DMS79 (cell line): ENCODE measurements around the gene AKR1C2.
"Not testable (repeated sequence)": the region's sequence is repeated elsewhere in the genome, so short reads cannot be mapped to it uniquely, and the experiment has no call there.

Experiments
- DNase-seq: peaks from one replicate; lab custom pipeline; 2025; lab: John Stamatoyannopoulos, UW

The AKR1C2 gene

GRCh38 chr10:5003127-5004029, at the start of gene AKR1C2:
TSS of gene AKR1C2 (minus strand) at chr10:5003857. CDS start at chr10:5003835, 22 bp downstream.
- DNase-seq = not testable (repeated sequence)

DNA sequence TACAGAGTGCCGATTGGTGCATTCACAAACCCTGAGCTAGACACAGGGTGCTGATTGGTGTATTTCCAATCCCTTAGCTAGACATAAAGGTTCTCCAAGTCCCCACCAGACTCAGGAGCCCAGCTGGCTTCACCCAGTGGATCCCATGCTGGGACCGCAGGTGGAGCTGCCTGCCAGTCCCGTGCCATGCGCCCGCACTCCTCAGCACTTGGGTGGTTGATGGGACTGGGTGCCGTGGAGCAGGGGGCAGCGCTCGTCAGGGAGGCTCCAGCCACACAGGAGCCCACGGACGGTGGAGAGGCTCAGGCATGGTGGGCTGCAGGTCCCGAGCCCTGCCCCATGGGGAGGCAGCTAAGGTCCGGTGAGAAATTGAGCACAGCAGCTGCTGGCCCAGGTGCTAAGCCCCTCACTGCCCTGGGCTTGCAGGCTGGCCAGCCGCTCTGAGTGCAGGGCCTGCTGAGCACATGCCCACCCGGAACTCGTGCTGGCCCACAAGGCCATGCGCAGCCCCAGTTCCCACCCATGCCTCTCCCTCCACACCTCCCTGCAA, 49.4 kb upstream of the AKR1C2 start:
- DNase-seq = not testable (repeated sequence)

DNA sequence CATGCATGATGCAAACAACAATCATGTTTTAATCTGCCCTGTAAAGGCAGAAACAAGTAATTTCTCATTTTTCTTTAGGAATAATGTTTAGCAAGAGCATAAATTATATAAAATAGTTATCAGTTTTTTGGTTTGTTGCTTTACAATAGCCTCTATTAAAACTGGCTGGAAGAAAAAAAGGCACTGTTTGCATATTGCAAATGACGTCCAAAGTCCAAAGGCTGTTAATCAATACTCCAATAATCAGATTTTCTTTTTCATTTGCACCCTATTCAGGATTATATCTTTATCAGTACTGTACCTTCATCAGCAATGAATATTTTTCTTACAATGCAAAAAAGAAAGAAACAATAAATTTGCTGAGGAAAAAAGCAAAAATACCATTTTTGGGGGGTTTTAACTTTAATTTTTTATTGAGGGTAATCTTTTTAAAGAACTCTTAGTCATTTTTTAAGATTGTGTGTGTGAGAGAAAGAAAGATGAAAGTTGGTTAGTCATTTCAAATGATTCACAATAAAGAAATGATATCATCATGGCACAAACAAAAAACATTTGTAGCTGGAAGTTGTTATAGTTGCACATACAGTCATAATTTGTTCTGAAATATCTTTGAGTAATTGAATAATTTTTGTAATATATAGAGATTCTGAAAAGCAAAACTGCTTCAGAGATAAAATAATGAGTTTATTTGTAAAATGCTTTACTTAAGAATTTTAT, 44.4 kb upstream of the AKR1C2 start:
- DNase-seq = no peak

GRCh38 chr10:5047055-5047454, 43.4 kb upstream of the AKR1C2 start:
- DNase-seq = not testable (repeated sequence)

DNA sequence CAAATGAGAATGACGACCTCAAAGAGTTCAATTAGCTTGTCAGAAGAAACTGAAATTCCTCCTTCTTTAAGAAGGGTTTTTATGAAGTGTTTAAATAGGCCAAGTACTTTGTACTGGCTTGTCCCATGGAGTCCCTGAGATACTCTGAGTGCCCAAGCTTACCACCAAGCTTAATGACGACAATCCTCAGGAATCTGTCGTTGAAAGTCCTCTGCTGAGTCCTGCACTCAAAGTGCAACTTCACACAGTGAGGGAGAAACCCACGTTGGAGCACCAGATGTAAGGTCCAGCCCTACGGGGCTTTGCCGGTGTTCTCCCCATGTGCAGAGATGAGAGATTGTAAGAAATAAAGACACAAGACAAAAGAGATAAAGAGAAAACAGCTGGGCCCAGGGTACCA, 42.8 kb upstream of the AKR1C2 start:
- no peak for DNase-seq

GRCh38 chr10:5045095-5045494, 41.4 kb upstream of the AKR1C2 start:
- no peak for DNase-seq

DNA sequence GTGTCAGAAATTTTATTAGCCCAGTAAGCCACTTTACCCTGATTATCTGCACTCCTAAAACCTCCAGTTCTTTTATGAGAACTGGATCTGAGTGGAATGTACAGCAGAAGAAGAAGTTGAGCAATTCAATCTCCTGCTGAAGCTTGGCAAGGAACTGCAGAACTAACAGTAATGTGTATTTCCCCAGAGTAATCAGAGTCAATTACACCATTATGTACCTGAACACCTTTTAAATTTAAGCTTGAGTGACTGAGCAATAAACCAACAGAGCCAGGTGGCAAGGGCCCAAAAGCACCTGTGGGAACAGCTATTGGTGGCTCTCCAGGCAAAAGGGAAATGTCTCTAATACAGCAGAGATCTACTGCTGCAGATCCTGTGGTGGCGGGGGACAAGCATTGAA, 40.1 kb upstream of the AKR1C2 start:
- no peak for DNase-seq

GRCh38 chr10:5042922-5043321, 39.3 kb upstream of the AKR1C2 start:
- no peak for DNase-seq

GRCh38 chr10:5041471-5042023, 37.9 kb upstream of the AKR1C2 start:
- no peak for DNase-seq

DNA sequence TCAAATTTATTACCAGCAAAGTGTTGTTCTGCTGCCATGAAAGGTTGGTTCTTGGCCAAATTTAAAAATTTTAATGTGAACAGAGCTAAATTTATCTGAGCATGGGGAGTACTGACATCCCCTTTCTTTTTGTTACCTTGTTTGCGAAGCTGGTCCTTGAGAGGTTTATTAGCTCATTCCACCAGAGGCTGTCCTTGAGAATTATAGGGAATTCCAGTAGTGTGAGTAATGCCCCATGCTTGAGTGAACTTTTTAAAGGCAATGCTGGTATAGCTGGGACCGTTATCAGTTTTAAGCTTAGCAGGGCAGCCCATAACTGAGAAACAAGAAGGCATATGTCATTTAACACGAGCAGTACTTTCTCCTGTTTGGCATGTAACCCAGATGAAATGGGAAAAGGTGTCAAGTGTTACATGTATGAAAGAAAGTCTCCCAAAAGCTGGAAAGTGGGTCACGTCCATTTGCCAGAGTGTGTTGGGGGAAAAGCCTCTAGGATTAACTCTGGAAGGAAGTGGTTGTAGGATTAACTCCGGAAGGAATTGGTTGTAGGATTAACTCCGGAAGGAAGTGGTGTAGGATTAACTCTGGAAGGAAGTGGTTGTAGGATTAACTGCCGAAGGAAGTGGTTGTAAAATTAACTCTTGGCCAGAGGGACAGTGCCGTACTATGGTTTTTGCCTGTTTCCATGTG, 37.3 kb upstream of the AKR1C2 start:
- no peak for DNase-seq

DNA sequence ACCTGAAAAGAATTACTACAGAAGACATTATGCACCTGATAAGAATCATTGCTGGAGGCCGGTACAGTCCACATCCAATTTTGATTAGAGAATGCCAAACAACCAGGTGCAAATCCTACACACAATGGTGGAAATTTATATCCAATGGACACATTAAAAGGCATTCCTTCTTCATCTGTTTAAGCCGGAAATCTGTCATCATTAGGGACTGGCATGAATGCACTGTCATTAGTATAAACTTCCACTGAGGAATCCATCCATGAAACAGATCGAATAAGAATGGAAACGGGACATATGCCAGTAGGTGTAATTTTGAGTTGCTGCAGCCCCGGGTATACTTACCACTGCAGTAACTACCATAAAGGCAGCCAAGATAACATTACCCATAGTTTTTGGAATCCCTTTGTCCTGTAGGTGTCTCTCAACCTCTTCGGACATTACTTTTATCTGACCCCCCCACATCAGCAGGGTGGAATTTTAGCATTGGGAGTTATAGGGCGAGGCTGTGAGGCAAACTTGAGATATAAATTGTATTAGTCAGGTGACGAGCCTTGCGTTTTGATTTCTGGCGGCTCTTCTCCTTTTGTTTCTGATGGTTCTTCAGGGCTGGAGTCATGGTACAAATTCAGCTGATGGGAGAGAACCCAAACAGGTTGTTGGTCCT, 36.5 kb upstream of the AKR1C2 start:
- no peak for DNase-seq

GRCh38 chr10:5038733-5039132, 35.1 kb upstream of the AKR1C2 start:
- no peak for DNase-seq

DNA sequence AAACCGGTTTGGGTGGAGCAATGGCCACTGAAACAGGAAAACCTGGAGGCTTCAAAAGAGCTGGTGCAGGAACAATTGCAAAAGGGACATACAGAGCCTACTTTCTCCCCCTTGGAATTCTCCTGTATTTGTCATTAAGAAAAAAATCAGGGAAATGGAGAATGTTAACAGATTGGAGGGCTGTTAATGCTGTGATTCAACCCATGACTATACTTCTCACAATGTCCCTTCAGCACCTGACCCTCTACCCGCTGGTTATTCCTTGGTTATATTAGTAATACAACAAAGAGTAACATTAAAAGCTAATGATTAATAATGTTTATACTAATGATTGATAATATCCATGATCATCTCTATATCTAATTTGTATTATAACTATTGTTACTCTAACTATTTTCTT, 34.4 kb upstream of the AKR1C2 start:
- no peak for DNase-seq

DNA sequence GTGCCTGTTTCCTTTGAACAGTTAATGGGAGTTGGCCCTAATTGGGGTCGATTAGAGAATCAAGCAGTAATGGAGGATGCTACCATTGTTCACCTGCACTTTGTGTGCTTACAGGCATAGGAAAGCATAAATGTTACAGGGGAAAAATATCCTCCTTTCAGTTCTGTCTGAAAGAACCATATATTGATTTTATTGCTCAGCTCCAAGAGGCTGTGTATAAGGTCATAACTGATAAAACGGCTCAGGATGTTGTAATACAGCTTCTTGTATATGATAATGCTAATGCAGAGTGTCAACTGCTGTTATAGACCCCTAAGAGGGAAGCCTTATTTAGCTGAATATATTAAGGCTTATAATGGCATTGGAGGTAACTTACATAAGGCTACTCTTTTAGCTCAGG, 32.9 kb upstream of the AKR1C2 start:
- no peak for DNase-seq

- DNase-seq = no peak
These were observed 31.7 kb upstream of the AKR1C2 start for GRCh38 chr10:5035356-5035755.

- DNase-seq = no peak
These were observed 30.9 kb upstream of the AKR1C2 start for GRCh38 chr10:5034588-5034987.

GRCh38 chr10:5033061-5033778, 29.6 kb upstream of the AKR1C2 start:
- no peak for DNase-seq

GRCh38 chr10:5032444-5032843, 28.8 kb upstream of the AKR1C2 start:
- DNase-seq = not testable (repeated sequence)

GRCh38 chr10:5031588-5031987, 27.9 kb upstream of the AKR1C2 start:
- not testable (repeated sequence) for DNase-seq

- no peak for DNase-seq
These were observed 27.3 kb upstream of the AKR1C2 start for GRCh38 chr10:5030989-5031388.

- not testable (repeated sequence) for DNase-seq
These were observed 21.8 kb upstream of the AKR1C2 start for GRCh38 chr10:5025461-5025881.
